ENCODE data around the gene ANKIB1. TPM values are rescaled to one million over a fixed set of nuclear protein-coding genes. Genes with fewer than 3 reads are reported as not detected.

The ANKIB1 gene
- total and polyA plus RNA-seq, 3 donors from 2014 or later, result 66.8 to 97.8 (median 84.4) TPM

- 77 to 80% methylated on average over 2 of the region's 2 CpGs for WGBS, 2 donors
- H3K36me3 ChIP-seq (ENCODE audit: low read depth, missing control alignments), result no peaks in the 10 kb centered on the region
- intact Hi-C loops (cut with DNase I; ENCODE audit: low total_unique reads), result no loop called here
- H3K4me1 ChIP-seq, result no peaks in the 10 kb centered on the region
- no peak overlapping the region for H3K4me3 ChIP-seq
- no peaks in the 10 kb centered on the region for H3K27me3 ChIP-seq
- H3K9me3 ChIP-seq, result no peaks in the 10 kb centered on the region
- TF ChIP-seq POLR2A (IDR thresholded peaks at IDR 0.05) (no peak), CTCF (IDR thresholded peaks at IDR 0.05) (no peak)
- H3K27ac ChIP-seq, result no peak overlapping the region
- no peak for DNase-seq
Observed at GRCh38 chr7:92325858-92326257, 80.1 kb downstream of the ANKIB1 start.

GRCh38 chr7:92330835-92331438 is 85.2 kb downstream of the ANKIB1 start:
- 83 to 90% methylated on average over 4 of the region's 4 CpGs for WGBS, 2 donors
- intact Hi-C loops (cut with DNase I; ENCODE audit: low total_unique reads), result no loop called here
- no peak for TF ChIP-seq CTCF (IDR thresholded peaks at IDR 0.05)
- TF ChIP-seq POLR2A (IDR thresholded peaks at IDR 0.05), result no peak
- H3K4me1 ChIP-seq, result no peaks in the 10 kb centered on the region
- no peaks in the 10 kb centered on the region for H3K27me3 ChIP-seq
- H3K36me3 ChIP-seq (ENCODE audit: low read depth, missing control alignments), result no peaks in the 10 kb centered on the region
- no peaks in the 10 kb centered on the region for H3K9me3 ChIP-seq
- H3K27ac ChIP-seq, result no peak overlapping the region
- no peak for DNase-seq
- no peak overlapping the region for H3K4me3 ChIP-seq

- Histone ChIP-seq H3K4me1 (no peaks in the 10 kb centered on the region), H3K4me3 (no peak overlapping the region), H3K9me3 (no peaks in the 10 kb centered on the region), H3K27me3 (no peaks in the 10 kb centered on the region), H3K27ac (no peak overlapping the region), H3K36me3 (ENCODE audit: low read depth, missing control alignments) (no peaks in the 10 kb centered on the region)
- intact Hi-C loops (cut with DNase I; ENCODE audit: low total_unique reads), result no loop called here
- no peak for TF ChIP-seq POLR2A (IDR thresholded peaks at IDR 0.05)
- TF ChIP-seq CTCF (IDR thresholded peaks at IDR 0.05), result no peak
- WGBS, 2 donors, result 93 to 96% methylated on average over 4 of the region's 4 CpGs
- no peak for DNase-seq
Observed at GRCh38 chr7:92331508-92331907, 85.7 kb downstream of the ANKIB1 start.

GRCh38 chr7:92332782-92333181 is 87.0 kb downstream of the ANKIB1 start:
- no peaks in the 10 kb centered on the region for H3K4me1 ChIP-seq
- no peak overlapping the region for H3K4me3 ChIP-seq
- no peak for DNase-seq
- no peaks in the 10 kb centered on the region for H3K9me3 ChIP-seq
- no peak overlapping the region for H3K27ac ChIP-seq
- H3K36me3 ChIP-seq (ENCODE audit: low read depth, missing control alignments), result no peaks in the 10 kb centered on the region
- TF ChIP-seq POLR2A (IDR thresholded peaks at IDR 0.05), result no peak
- TF ChIP-seq CTCF (IDR thresholded peaks at IDR 0.05), result no peak
- intact Hi-C loops (cut with DNase I; ENCODE audit: low total_unique reads), result no loop called here
- WGBS, 2 donors, result 92% methylated on average over 3 of the region's 3 CpGs
- no peaks in the 10 kb centered on the region for H3K27me3 ChIP-seq

- H3K27ac ChIP-seq, result no peak overlapping the region
- H3K36me3 ChIP-seq (ENCODE audit: low read depth, missing control alignments), result no peaks in the 10 kb centered on the region
- H3K4me3 ChIP-seq, result no peak overlapping the region
- no peak for DNase-seq
- H3K9me3 ChIP-seq, result no peaks in the 10 kb centered on the region
- H3K4me1 ChIP-seq, result no peaks in the 10 kb centered on the region
- TF ChIP-seq CTCF (IDR thresholded peaks at IDR 0.05), result no peak
- TF ChIP-seq POLR2A (IDR thresholded peaks at IDR 0.05), result no peak
- intact Hi-C loops (cut with DNase I; ENCODE audit: low total_unique reads), result no loop called here
- H3K27me3 ChIP-seq, result no peaks in the 10 kb centered on the region
Observed at GRCh38 chr7:92333866-92334265, 88.1 kb downstream of the ANKIB1 start.
